CD4-positive, alpha-beta T cell (primary cell): ENCODE measurements around the gene DGCR6L. TPM values are rescaled to one million over a fixed set of nuclear protein-coding genes. Genes with fewer than 3 reads are reported as not detected.
A peak's percentile ranks its signal among the peaks of the same experiment; 100 is the strongest.
"Not testable (repeated sequence)": the region's sequence is repeated elsewhere in the genome, so short reads cannot be mapped to it uniquely, and the experiment has no call there.

Experiments used
- ATAC-seq: fragments of 200-7000 bp; cut with Tn5 transposase; one replicate; pipeline ENCODE4 v1.10.0; 2022; ENCODE audit warnings: mild to moderate bottlenecking; ENCODE audit not compliant: poor library complexity
- CTCF ChIA-PET: fragments of 350-600 bp; sonication (Branson Sonifier 250); formaldehyde crosslinking; loops from one replicate; lab custom pipeline; 2021; ENCODE audit warnings: antibody characterized with exemption, inconsistent platforms; lab: Charles Lee
- POLR2A ChIA-PET: fragments of 350-600 bp; sonication (Branson Sonifier 250); formaldehyde crosslinking; loops from one replicate; lab custom pipeline; 2021; ENCODE audit warnings: antibody characterized with exemption, inconsistent platforms; lab: Charles Lee
- DNase-seq, 14 experiments: peaks; one replicate each; pipeline ENCODE4 v3.0.0-alpha.2; 2013 to 2020; ENCODE audit warnings: mixed read lengths in 2 of 14
- H3K27ac ChIP-seq, 2 donors: one replicate each; pipeline versions ENCODE4 v1.5.1 to v1.7.0; 2013; ENCODE audit warnings: low read length in 2 of 2, low read depth in 1 of 2, mild to moderate bottlenecking in 1 of 2
- H3K27me3 ChIP-seq, 2 experiments: 1 replicate in 1 of 2; 2 replicates in 1 of 2; pipeline versions ENCODE4 v1.6.1 to v1.7.0; 2013; ENCODE audit warnings: low read length in 2 of 2, control low read depth in 1 of 2, mild to moderate bottlenecking in 1 of 2, moderate library complexity in 1 of 2; ENCODE audit not compliant: insufficient read depth in 2 of 2, control insufficient read depth in 1 of 2
- H3K36me3 ChIP-seq: one replicate; pipeline ENCODE4 v1.6.1; 2013; ENCODE audit warnings: low read length, control low read depth; ENCODE audit not compliant: insufficient read depth
- H3K4me1 ChIP-seq: one replicate; pipeline ENCODE4 v1.6.1; 2013; ENCODE audit warnings: low read length, control low read depth; ENCODE audit not compliant: insufficient read depth
- H3K4me3 ChIP-seq: one replicate; pipeline ENCODE4 v1.5.1; 2013; ENCODE audit warnings: mild to moderate bottlenecking, low read length, moderate library complexity
- H3K9me3 ChIP-seq, 2 experiments: 1 replicate in 1 of 2; 2 replicates in 1 of 2; pipeline versions ENCODE4 v1.6.1 to v1.7.0; 2013; ENCODE audit warnings: low read length in 2 of 2, mild to moderate bottlenecking in 2 of 2, control low read depth in 1 of 2, moderate library complexity in 1 of 2; ENCODE audit not compliant: control insufficient read depth in 1 of 2, insufficient read depth in 1 of 2
- H3K27ac Mint-ChIP-seq: one replicate; pipeline ENCODE4 v1.8.0; 2020; ENCODE audit warnings: mixed read lengths
- H3K27me3 Mint-ChIP-seq: one replicate; pipeline ENCODE4 v1.8.0; 2021; ENCODE audit warnings: mixed read lengths
- H3K36me3 Mint-ChIP-seq: one replicate; pipeline ENCODE4 v1.8.0; 2021; ENCODE audit warnings: low read depth, mixed read lengths
- H3K4me1 Mint-ChIP-seq: one replicate; pipeline ENCODE4 v1.8.0; 2021; ENCODE audit warnings: low read depth, mixed read lengths
- H3K4me3 Mint-ChIP-seq: one replicate; pipeline ENCODE4 v1.8.0; 2020; ENCODE audit warnings: mild to moderate bottlenecking, mixed read lengths
- H3K9me3 Mint-ChIP-seq: one replicate; pipeline ENCODE4 v1.8.0; 2020; ENCODE audit warnings: mixed read lengths
- intact Hi-C, 2 experiments: fragments of 100-400 bp; cut with DNase I in 1 of 2; cut with micrococcal nuclease in 1 of 2; formaldehyde crosslinking; loops; one replicate each; pipeline versions ENCODE4 v1.15.1 to v1.9.0; 2023 to 2025; cut with DNase I, micrococcal nuclease
- total RNA-seq, 174 experiments: library from RNA in 2 of 174; stranded (reverse) in 2 of 174; gene quantifications; one replicate each; pipeline ENCODE4 v1.2.3 and lab custom pipeline; 2021 to 2026
- TF ChIP-seq, protein P1 (sequence below): fragments of 200-600 bp; IDR thresholded peaks from one replicate; pipeline ENCODE4 v1.8.0; 2022; ENCODE audit warnings: antibody characterized with exemption, mild to moderate bottlenecking

The DGCR6L gene
- total RNA-seq, 2 experiments from 2014 or later: 29.1 to 31.2 TPM

GRCh38 chr22:20314206-20314605 is 5.7 kb downstream of the DGCR6L start:
- H3K4me3 ChIP-seq, H3K9me3 ChIP-seq, H3K36me3 Mint-ChIP-seq, H3K27ac Mint-ChIP-seq, H3K9me3 Mint-ChIP-seq, CTCF ChIA-PET, POLR2A ChIA-PET, ATAC-seq, H3K27me3 ChIP-seq, H3K27ac ChIP-seq, H3K27me3 Mint-ChIP-seq, intact Hi-C loops, H3K4me3 Mint-ChIP-seq: not testable (repeated sequence)
- H3K36me3 ChIP-seq: peaks cover 18% of the 10 kb centered on the region
- H3K4me1 ChIP-seq: peaks cover 29% of the 10 kb centered on the region
- H3K4me1 Mint-ChIP-seq: peaks cover 22% of the 10 kb centered on the region
- peak in 2 of 14 experiments; percentile 1 to 23 for DNase-seq

DNA sequence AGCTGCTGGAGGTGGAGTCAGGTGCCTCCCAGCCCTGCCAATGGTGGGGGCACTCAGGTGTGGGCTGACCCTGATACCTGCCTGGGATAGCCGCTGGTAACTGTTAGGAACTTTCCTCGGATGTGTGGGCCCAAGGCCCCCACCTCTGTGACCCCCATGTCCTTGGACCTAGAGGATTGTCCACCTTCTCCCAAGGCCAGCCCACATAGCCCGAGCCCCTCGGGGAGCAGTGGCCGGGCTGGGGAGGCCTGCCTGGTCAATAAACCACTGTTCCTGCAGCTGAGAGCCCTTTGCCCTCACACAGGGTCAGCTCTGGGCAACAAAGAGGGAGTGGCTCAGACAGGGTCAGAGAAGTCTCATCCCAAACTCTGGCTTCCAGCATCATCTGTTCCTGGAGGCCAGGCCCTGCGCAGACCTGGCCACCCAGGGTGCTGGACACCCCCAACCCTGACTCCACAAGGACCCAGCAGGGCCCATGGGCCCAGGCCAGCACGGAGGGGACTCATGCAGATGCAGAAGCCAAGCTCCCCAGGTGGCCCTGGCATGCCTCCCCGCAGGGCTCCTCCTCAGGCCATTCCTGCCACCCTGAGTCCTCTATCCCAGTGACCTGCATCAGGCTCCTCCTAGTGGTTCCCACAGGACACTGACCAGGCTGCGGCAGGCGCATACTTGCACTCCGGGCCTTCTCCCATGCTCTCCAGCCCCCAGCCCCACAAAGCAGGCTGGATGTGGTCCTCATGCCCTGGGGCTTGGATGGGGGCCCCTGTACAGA is 6.4 kb downstream of the DGCR6L start:
- H3K9me3 Mint-ChIP-seq, CTCF ChIA-PET, H3K9me3 ChIP-seq, ATAC-seq, H3K27me3 ChIP-seq, H3K4me3 Mint-ChIP-seq, intact Hi-C loops, H3K4me3 ChIP-seq, H3K27me3 Mint-ChIP-seq, H3K27ac Mint-ChIP-seq, H3K36me3 Mint-ChIP-seq, POLR2A ChIA-PET, H3K27ac ChIP-seq: not testable (repeated sequence)
- peaks cover 18% of the 10 kb centered on the region for H3K36me3 ChIP-seq
- H3K4me1 Mint-ChIP-seq: peaks cover 17% of the 10 kb centered on the region
- peak in 2 of 14 experiments; percentile 14 to 24 for DNase-seq
- H3K4me1 ChIP-seq: peaks cover 22% of the 10 kb centered on the region

GRCh38 chr22:20312396-20313191 is 7.3 kb downstream of the DGCR6L start:
- CTCF ChIA-PET: no interaction called here
- Histone ChIP-seq H3K27me3 (no peaks in the 10 kb centered on the region), H3K27ac (no peak overlapping the region), H3K4me1 (peaks cover 16% of the 10 kb centered on the region), H3K9me3 (no peaks in the 10 kb centered on the region), H3K36me3 (peaks cover 18% of the 10 kb centered on the region), H3K4me3 (no peak overlapping the region)
- intact Hi-C loops: no loop called here
- Mint-ChIP-seq H3K9me3 (no peaks in the 10 kb centered on the region), H3K4me1 (peaks cover 8% of the 10 kb centered on the region), H3K27me3 (no peaks in the 10 kb centered on the region), H3K36me3 (peaks cover 5% of the 10 kb centered on the region), H3K4me3 (no peak overlapping the region), H3K27ac (no peak overlapping the region)
- ATAC-seq (no peak), DNase-seq (peak in 2 of 14 experiments; percentile 11 to 25)
- TF ChIP-seq, protein P1, sequence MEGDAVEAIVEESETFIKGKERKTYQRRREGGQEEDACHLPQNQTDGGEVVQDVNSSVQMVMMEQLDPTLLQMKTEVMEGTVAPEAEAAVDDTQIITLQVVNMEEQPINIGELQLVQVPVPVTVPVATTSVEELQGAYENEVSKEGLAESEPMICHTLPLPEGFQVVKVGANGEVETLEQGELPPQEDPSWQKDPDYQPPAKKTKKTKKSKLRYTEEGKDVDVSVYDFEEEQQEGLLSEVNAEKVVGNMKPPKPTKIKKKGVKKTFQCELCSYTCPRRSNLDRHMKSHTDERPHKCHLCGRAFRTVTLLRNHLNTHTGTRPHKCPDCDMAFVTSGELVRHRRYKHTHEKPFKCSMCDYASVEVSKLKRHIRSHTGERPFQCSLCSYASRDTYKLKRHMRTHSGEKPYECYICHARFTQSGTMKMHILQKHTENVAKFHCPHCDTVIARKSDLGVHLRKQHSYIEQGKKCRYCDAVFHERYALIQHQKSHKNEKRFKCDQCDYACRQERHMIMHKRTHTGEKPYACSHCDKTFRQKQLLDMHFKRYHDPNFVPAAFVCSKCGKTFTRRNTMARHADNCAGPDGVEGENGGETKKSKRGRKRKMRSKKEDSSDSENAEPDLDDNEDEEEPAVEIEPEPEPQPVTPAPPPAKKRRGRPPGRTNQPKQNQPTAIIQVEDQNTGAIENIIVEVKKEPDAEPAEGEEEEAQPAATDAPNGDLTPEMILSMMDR: no peak
- POLR2A ChIA-PET: no interaction called here

- H3K4me1 ChIP-seq, H3K4me3 Mint-ChIP-seq, H3K9me3 Mint-ChIP-seq, H3K4me3 ChIP-seq, H3K27me3 ChIP-seq, H3K27ac ChIP-seq, H3K27ac Mint-ChIP-seq, ATAC-seq, CTCF ChIA-PET, POLR2A ChIA-PET, H3K27me3 Mint-ChIP-seq, H3K36me3 Mint-ChIP-seq, H3K4me1 Mint-ChIP-seq, H3K9me3 ChIP-seq, intact Hi-C loops: not testable (repeated sequence)
- H3K36me3 ChIP-seq: peaks cover 14% of the 10 kb centered on the region
- DNase-seq: peak in 2 of 14 experiments; percentile 6 to 29
Observed at GRCh38 chr22:20311249-20312062, 8.4 kb downstream of the DGCR6L start.

- H3K27ac Mint-ChIP-seq, intact Hi-C loops, CTCF ChIA-PET, H3K27ac ChIP-seq, H3K4me1 Mint-ChIP-seq, H3K4me1 ChIP-seq, ATAC-seq, H3K36me3 Mint-ChIP-seq, H3K4me3 ChIP-seq, H3K9me3 ChIP-seq, H3K9me3 Mint-ChIP-seq, H3K27me3 ChIP-seq, POLR2A ChIA-PET, H3K4me3 Mint-ChIP-seq, DNase-seq, H3K27me3 Mint-ChIP-seq: not testable (repeated sequence)
- H3K36me3 ChIP-seq: peaks cover 11% of the 10 kb centered on the region
Observed at GRCh38 chr22:20310773-20311172, 9.1 kb downstream of the DGCR6L start.

DNA sequence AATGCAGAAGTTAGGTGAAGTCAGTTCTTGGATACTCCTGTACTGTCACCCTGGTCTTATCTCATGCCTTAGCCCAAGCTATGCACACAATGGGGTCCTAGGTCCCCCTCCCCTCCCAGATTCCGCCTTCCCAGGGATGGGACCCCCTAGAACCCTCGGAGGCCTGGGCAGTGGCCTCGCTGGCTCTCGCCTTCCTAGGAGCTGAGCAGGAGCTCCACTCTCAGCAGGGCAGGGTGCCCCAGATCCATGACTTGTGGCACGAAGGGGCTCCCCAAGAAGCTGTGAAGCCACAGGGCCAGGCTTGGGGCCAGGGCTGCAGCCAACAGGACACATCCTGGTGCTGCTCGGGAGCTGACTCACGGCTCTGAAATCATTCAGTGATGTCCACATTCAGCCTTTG is 9.7 kb downstream of the DGCR6L start:
- CTCF ChIA-PET, POLR2A ChIA-PET, H3K4me3 Mint-ChIP-seq, intact Hi-C loops, H3K9me3 ChIP-seq, H3K27ac Mint-ChIP-seq, H3K27ac ChIP-seq, H3K4me1 Mint-ChIP-seq, ATAC-seq, H3K27me3 ChIP-seq, DNase-seq, H3K27me3 Mint-ChIP-seq, H3K4me1 ChIP-seq, H3K9me3 Mint-ChIP-seq, H3K4me3 ChIP-seq, H3K36me3 Mint-ChIP-seq, H3K36me3 ChIP-seq: not testable (repeated sequence)
